Stimulated activated CD8-positive, alpha-beta memory T cell treated with anti-CD3 and anti-CD28 coated beads, Interleukin-7, amount 100 ng/mL, for 4 hours (primary cell): Measurements from ENCODE around the gene DHRS1.

Experiments used
- DNase-seq, 2 donors: peaks; one replicate each; pipeline ENCODE4 v3.0.0-alpha.2; 2020; ENCODE audit warnings: low read depth in 2 of 2

DHRS1 gene

DNA sequence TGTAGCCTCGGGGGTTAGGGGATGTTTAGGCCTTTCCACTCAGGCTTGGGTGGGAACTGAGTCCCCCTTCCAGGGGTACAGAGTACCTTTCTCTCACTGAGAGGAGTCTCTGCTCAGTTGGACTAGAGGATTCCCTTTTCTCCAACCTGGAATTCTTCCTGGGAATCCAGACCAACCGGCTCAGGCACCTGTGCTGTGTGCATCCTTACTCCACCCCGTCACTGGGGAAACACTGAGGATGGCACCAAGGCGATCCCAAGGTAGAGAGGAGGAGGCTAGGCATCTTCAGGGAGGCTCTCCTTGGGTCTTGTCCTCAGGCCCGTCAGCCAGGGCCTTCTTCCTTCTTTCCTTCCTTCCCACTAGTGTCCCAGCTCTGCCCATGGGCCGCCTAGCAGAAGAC is 35.7 kb downstream of the DHRS1 start:
- DNase-seq = no peak

DNA sequence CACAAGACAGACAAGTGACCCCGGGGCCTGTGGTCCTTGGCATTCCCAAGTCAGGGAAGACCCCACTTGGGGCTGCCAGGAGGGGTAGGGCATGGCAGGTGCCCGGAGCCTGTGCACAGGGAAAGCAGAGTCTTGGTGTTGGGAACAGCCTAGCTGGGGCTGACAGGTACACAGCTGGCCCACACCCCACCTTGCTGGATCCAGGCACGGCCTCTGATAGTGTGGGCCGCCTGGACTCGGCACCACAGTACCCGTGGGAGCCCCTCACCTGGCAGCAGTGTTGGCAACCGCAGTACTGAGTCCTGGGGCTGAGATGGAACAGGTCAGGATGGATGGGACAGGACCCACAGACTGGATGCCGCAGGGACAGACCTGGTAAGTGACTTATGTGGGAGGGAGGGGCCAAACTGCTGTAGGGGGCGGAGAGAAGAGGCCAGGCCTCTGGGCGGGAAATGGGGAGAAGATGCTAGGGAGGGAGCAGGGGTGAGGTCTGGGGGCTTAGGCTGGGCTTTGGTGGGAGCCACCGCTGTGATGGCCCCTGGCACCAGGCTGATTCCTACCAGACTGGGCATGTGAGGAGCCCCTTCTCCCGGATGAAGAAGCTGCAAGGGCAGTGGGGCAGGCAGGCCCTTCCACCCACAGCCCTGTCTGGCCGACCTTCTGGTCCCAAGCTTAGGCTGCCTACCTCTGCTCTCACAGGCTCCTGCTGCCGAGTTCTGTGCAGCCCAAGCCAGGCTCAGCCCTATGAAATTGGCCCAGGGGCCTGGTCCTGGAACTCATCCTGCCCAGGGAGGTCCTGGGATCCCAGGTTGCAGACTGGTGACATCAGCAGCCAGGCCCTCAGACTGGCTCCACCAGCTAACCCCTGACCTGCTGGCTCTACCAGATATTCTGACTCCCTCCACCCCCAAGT is 36.5 kb downstream of the DHRS1 start, which contains the start of gene TGM1:
Gene TGM1, minus strand, starts transcription at position 357 of the 913 bp plus-strand sequence. CDS start 825 bp downstream, outside the sequence.
- DNase-seq = no peak

GRCh38 chr14:24261969-24262327 is 37.6 kb downstream of the DHRS1 start:
- no peak for DNase-seq

- DNase-seq = no peak
Observed at GRCh38 chr14:24261256-24261968, 38.2 kb downstream of the DHRS1 start.

- DNase-seq = no peak
Observed at GRCh38 chr14:24260780-24261157, 38.8 kb downstream of the DHRS1 start.

DNA sequence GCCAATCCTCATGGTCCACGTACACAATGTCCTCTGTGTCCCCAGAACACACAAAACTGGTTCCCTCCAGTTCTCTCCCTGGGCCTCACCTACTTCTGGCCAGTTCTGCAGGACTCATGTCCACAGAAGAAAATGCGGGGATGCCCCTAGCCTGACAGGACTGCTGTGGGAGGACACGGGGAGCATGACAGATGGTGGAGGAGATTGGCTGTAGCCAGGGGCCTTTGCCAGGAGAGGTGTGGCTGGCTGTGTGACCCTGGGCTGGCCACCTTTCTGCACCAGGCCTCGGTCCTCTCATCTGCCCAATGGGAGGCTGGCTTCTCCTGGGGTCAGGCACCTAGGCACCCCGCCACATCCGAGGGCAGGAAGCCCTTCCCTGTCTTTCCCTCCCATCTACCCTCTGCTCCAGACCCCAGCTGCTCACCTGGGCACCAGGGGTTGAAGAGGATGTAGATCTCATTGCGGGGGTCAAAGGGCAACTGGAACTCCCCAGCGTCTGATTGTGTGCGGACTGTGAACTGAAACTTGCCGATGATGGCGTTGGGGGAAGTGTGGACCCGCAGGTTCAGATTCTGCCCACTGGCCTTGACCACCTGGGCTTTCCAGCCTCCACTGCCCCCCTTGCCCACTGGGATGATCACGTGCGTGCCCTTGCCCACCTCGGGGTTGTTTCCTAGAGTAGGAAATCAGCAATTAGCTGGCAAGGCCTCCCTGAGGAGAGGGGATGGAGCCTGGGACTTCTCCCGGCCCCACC is 39.4 kb downstream of the DHRS1 start:
- no peak for DNase-seq

GRCh38 chr14:24259282-24260025 is 40.1 kb downstream of the DHRS1 start:
- no peak for DNase-seq

DNA sequence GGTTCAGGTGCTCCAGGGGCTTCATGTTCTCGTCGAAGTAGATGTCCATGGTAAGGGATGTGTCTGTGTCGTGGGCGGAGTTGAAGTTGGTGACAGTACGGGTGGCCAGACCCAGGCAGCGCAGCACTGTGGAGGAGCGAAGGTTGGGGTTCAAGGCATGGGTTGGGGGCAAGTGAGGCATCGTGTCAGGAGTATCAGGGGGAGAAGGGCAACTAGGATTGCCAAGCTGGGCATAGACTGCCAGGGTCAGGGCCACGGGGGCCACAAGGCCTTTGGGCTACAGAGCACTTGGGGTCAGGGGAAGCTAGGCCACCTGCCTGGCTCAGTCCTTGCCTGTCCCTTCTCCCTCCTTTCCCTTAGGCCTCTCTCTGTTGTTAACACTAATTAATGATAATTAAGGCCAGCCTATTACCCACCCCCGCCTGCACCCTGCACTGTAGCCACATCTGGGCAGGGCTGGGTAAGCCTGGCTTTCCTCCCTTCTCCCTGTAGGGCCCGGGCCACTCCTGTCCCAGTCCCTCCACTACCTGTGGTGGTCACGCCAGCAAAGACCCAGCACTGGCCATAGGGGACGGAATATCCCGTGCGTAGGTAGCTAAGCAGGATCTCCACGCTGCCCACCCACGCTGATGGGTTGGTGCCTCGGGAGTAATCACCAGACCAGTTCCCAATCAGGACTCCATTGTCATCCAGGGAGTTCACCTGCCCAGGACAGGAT is 40.9 kb downstream of the DHRS1 start:
- no peak for DNase-seq

- no peak for DNase-seq
Observed at GRCh38 chr14:24258119-24258518, 41.5 kb downstream of the DHRS1 start.

GRCh38 chr14:24256960-24257359 is 42.6 kb downstream of the DHRS1 start:
- no peak for DNase-seq

DNA sequence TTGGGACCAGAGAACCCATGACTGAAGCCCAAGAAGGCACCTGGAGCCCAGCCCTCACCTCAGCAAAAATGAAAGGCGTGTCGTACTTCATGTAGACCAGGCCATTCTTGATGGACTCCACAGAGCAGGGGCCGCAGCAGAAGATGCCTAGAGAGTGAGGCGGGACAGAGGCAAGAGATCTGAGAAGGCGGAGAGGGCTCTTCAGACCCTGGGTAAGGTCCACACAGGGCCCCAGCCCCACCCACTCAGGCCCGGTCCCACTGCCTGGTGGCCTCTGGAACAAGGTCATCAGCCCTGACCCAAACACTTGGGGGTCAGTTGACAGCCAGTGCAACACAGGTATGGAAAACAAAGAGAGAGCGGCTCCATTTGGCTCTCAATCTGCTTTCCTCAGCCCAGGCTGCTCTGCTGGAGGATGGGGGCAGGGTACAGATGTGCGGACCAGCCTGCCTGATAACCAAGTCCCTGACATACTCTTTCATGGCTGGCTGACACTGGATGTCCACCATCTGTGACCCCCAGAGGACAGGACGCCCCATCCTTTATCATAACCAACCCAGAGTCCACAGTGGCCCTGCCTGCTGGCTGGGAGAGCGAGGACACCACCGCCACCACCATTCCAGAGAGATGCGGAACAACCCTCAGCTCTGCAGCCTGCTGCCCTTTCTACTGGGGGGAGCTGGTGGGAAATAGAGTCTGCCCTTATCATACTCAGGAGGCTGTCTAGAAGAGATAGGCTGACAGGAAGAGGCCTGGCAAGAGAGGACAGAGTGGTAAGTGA is 43.5 kb downstream of the DHRS1 start:
- no peak for DNase-seq

DNA sequence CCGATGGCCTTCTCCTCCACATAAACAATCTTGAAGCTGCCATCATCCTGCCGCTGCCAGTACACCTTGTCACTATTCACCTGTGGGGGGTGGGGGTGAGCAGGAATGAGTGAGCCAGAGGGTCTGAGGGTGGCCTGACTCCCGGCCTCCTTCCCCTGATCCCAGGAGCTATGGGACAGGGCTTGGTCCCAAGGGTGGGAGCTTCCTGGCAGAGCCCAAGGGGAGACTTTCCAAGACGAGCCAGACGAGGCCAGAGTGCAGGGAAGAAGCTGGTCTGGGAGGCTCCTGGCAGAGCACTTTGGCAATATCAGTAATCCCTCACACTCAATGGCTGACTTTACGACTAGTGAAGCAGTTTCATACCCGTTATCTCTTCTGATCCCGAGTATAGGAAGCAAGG is 44.1 kb downstream of the DHRS1 start:
- no peak for DNase-seq

GRCh38 chr14:24254630-24255392 is 44.8 kb downstream of the DHRS1 start:
- DNase-seq = no peak

DNA sequence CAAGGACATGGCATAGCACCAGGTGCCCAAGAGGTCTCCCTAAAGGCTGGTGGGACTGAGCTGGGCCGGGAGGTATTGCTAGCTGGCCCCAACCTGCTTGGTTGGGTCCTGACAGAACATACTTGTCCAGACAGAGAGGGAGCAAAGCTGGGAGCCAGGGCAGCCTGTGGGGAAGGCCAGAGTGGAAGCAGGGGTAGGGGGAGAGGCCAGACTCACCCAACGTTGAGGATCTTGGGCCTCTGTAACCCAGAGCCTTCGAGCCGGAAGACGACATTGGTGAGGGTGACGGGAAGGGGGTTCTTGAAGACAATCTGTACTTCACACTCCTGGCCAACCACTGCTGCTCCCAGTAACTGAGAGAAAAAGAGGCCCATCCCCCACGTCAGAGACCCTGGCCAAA is 45.6 kb downstream of the DHRS1 start:
- no peak for DNase-seq

DNA sequence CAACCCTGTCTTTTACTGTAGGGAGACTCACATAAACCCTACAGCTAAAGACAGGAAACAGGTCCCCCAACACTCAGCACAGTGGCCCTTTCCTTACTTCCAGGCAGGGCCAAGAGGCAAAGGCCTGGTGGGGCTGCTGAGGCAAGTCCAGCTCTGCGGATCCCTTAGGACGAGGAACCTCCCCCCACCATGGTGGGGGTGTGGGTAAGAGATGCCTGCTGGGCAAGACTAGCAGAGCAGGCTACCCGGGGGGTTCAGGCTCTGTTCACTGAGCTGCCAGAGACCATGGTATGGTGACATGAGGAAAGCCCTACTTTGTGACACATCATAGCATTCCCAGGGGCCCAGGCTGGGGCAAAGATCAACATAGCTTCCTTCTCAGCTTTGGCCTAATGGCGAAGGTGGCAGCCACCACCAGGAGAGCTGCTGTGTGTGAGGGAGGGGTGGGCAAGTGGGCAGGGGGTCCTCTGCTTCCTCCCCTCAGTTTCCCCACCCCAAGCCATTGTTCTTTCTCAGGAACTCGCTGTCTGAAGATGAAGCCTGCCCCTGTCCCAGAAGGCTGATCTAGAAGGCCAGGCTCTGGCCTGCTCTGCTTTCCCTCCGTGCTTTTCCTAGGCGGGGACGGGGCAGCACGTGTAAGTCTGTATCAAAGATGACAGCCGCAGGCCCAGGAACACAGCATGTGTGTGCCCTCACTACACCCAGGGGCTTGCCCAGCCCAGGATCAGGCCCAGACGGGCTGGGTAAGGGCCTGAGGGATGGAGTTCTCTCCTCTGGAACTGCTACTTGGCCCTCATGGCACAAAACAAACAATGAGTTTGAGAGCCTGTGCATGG is 47.1 kb downstream of the DHRS1 start:
- no peak for DNase-seq

DNA sequence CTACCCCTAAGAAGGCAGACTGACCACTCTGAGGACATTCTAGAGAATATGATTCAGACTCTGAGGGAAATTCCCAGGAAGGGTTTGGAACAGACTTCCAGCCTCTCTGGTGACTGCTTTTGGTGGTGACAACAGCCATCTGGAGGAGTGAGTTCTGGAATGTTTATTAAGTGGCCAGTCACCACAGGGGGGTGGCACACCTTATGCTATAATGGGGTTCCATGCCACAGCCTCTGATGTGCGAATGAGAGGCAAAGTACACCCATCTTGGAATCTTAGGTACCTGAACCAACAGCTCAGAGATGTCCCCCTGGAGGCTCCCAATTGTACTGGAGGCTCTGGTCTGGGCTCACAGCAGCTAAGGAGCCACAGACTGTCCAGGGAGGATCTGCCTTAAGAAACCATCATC is 47.7 kb downstream of the DHRS1 start:
- DNase-seq = no peak

DNA sequence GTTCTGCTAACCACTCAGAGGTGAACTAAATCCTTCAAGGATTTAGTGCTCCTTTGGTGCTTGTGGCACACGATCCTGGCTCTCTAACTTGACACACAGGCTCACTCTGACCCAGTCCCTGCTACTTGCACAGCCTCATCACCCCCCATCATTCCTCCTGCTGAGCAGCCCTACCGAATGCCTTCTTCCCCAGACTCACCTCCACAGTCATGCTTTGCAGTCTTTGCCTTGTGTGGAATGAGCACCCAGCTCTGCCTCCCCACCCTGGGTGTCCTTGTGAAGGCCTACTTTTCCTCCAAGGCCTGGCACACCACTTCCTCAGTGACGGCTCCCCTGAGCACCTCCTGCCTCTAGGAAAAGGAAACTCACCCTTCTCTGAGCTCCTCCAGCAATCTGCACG is 49.2 kb downstream of the DHRS1 start:
- DNase-seq = no peak

DNA sequence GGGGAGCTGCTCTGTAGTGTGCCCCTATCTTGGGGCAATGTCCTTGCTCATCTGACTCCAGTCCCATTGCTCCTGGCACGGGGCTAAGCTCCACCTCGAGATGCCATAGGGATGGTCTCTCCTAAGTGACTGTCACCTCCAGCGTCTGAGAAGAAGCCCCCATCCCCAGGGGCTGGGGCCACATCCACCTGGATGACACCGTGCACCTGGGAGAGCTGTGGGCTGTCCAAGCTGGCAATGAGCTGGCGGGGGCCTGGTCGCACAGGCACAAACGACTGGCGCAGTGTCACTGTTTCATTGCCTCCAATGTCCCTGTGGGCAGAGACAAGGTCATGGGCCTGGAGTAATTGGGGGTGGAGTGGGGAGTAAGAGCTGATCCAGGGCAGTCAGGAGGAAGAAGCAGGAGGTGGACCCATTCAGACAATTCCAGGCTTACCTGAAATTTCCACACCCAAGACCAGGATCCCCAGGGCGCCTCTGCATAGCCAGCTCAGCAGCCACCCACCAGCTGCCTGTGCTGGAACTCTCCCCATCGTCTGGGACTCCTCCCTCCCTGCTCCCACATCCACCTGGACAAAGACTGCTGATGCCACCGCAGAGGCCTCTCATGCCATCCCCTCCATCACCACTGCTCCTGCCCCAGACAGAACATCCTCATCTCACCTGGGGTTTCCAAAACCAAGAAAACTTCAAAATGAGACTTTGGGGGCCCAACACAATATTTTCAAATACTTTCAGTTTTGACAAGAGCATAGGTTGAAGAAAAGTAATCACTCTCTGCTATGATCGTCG is 50.2 kb downstream of the DHRS1 start:
- no peak for DNase-seq
